ENCODE results near the gene KLK4. TPM values are rescaled to one million over a fixed set of nuclear protein-coding genes. Genes with fewer than 3 reads are reported as not detected.
A peak's percentile ranks its signal among the peaks of the same experiment; 100 is the strongest.

KLK4 gene
- total and polyA plus RNA-seq, 10 of the 15 experiments (the other 5 are each of a cell fraction or from before 2014, with no cell fraction given) = 0.06 to 0.31 TPM; not detected in 8

- TF ChIP-seq NFXL1 (IDR thresholded peaks at IDR 0.05; ENCODE audit: borderline replicate concordance) = no peak
- peak; percentile 98 for TF ChIP-seq IKZF2 (IDR thresholded peaks at IDR 0.05)
- no peak for TF ChIP-seq CTCF (IDR thresholded peaks at IDR 0.05 in 2 of 3, conservative IDR thresholded peaks at IDR 0.05 in 1 of 3; ENCODE audit: control insufficient read depth in 2 of 3, extremely low read depth in 1 of 3, insufficient read depth in 1 of 3, low read depth in 3 of 3, low read length in 3 of 3)
- TF ChIP-seq, protein P1, sequence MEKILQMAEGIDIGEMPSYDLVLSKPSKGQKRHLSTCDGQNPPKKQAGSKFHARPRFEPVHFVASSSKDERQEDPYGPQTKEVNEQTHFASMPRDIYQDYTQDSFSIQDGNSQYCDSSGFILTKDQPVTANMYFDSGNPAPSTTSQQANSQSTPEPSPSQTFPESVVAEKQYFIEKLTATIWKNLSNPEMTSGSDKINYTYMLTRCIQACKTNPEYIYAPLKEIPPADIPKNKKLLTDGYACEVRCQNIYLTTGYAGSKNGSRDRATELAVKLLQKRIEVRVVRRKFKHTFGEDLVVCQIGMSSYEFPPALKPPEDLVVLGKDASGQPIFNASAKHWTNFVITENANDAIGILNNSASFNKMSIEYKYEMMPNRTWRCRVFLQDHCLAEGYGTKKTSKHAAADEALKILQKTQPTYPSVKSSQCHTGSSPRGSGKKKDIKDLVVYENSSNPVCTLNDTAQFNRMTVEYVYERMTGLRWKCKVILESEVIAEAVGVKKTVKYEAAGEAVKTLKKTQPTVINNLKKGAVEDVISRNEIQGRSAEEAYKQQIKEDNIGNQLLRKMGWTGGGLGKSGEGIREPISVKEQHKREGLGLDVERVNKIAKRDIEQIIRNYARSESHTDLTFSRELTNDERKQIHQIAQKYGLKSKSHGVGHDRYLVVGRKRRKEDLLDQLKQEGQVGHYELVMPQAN (conservative IDR thresholded peaks at IDR 0.05) = 0 out of 2 replicates have a peak, but pooled peaks have one; percentile 37
- peak; percentile 99 for TF ChIP-seq RAD51 (IDR thresholded peaks at IDR 0.05)
- TF ChIP-seq ZNF592 (IDR thresholded peaks at IDR 0.05) = peak; percentile 88; the same call in 1 of the 2 replicates
- no peak for TF ChIP-seq GABPA (IDR thresholded peaks at IDR 0.05; ENCODE audit: low read depth)
- no peak for TF ChIP-seq CEBPZ (IDR thresholded peaks at IDR 0.05; ENCODE audit: low read depth, low read length)
- TF ChIP-seq, protein P2, sequence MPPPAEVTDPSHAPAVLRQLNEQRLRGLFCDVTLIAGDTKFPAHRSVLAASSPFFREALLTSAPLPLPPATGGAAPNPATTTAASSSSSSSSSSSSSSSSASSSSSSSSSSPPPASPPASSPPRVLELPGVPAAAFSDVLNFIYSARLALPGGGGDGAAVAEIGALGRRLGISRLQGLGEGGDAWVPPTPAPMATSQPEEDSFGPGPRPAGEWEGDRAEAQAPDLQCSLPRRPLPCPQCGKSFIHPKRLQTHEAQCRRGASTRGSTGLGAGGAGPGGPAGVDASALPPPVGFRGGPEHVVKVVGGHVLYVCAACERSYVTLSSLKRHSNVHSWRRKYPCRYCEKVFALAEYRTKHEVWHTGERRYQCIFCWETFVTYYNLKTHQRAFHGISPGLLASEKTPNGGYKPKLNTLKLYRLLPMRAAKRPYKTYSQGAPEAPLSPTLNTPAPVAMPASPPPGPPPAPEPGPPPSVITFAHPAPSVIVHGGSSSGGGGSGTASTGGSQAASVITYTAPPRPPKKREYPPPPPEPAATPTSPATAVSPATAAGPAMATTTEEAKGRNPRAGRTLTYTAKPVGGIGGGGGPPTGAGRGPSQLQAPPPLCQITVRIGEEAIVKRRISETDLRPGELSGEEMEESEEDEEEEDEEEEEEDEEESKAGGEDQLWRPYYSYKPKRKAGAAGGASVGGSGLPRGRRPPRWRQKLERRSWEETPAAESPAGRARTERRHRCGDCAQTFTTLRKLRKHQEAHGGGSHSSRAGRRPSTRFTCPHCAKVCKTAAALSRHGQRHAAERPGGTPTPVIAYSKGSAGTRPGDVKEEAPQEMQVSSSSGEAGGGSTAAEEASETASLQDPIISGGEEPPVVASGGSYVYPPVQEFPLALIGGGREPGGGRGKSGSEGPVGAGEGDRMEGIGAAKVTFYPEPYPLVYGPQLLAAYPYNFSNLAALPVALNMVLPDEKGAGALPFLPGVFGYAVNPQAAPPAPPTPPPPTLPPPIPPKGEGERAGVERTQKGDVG (CRISPR knock-in tag; IDR thresholded peaks at IDR 0.05) = no peak
- TF ChIP-seq, protein P3, sequence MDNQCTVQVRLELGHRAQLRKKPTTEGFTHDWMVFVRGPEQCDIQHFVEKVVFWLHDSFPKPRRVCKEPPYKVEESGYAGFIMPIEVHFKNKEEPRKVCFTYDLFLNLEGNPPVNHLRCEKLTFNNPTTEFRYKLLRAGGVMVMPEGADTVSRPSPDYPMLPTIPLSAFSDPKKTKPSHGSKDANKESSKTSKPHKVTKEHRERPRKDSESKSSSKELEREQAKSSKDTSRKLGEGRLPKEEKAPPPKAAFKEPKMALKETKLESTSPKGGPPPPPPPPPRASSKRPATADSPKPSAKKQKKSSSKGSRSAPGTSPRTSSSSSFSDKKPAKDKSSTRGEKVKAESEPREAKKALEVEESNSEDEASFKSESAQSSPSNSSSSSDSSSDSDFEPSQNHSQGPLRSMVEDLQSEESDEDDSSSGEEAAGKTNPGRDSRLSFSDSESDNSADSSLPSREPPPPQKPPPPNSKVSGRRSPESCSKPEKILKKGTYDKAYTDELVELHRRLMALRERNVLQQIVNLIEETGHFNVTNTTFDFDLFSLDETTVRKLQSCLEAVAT (IDR thresholded peaks at IDR 0.05) = peak; percentile 93
Measured at GRCh38 chr19:50896591-50897190, 14.5 kb downstream of the KLK4 start (continued).

All from GM12878 (cell line).